ENCODE results near the gene API5. TPM values are rescaled to one million over a fixed set of nuclear protein-coding genes. Genes with fewer than 3 reads are reported as not detected.

The API5 gene
- total RNA-seq, 1 experiment from 2014 or later = 122 TPM

DNA sequence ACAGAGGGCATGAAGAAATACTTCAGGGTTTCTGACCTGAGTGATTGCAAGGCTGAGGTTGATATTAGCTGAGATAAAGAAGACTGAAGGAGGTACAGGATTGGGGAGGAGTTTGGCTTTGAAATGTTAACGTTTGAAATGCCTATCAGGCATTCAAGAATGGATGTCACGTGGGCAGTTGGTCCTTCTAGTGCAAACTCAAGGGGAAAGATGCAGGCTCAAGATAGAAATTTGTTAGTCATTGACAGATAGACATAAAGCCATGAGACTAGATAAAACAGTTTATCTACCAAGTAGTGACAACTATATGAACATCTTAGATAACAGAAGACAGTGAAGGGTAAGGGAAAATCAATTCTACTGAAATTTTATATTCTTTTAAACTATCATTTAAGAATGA is 70.0 kb downstream of the API5 start (continued):
- TF ChIP-seq EZH2phosphoT487 (IDR thresholded peaks at IDR 0.05; ENCODE audit: borderline replicate concordance) (no peak), ZFX (IDR thresholded peaks at IDR 0.05) (no peak), EZH2 (IDR thresholded peaks at IDR 0.05) (no peak), CBX3 (IDR thresholded peaks at IDR 0.05; ENCODE audit: low read depth) (no peak)
- TF ChIP-seq, protein P1, sequence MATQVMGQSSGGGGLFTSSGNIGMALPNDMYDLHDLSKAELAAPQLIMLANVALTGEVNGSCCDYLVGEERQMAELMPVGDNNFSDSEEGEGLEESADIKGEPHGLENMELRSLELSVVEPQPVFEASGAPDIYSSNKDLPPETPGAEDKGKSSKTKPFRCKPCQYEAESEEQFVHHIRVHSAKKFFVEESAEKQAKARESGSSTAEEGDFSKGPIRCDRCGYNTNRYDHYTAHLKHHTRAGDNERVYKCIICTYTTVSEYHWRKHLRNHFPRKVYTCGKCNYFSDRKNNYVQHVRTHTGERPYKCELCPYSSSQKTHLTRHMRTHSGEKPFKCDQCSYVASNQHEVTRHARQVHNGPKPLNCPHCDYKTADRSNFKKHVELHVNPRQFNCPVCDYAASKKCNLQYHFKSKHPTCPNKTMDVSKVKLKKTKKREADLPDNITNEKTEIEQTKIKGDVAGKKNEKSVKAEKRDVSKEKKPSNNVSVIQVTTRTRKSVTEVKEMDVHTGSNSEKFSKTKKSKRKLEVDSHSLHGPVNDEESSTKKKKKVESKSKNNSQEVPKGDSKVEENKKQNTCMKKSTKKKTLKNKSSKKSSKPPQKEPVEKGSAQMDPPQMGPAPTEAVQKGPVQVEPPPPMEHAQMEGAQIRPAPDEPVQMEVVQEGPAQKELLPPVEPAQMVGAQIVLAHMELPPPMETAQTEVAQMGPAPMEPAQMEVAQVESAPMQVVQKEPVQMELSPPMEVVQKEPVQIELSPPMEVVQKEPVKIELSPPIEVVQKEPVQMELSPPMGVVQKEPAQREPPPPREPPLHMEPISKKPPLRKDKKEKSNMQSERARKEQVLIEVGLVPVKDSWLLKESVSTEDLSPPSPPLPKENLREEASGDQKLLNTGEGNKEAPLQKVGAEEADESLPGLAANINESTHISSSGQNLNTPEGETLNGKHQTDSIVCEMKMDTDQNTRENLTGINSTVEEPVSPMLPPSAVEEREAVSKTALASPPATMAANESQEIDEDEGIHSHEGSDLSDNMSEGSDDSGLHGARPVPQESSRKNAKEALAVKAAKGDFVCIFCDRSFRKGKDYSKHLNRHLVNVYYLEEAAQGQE (IDR thresholded peaks at IDR 0.05; ENCODE audit: low read depth) = no peak

DNA sequence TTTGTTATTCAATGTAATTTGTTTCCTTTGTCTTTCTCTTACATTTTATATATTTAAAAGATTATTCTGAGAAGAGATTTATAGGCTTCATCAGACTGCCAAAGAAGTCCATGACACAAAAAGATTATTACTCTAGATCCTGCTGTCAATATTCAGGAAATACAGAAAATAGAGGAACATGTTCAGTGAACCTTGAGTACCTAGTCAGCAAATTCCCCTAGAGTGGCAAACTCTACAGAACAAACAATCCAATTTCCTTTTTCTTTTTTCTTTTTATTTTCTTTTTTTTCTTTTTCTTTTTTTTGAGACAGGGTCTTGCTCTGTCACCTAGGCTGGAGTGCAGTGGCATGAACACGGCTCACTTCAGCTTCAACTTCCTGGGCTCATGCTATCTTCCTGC is 70.8 kb downstream of the API5 start:
- no peak overlapping the region for H2AFZ ChIP-seq (ENCODE audit: low read depth, low read length, poor library complexity, severe bottlenecking)
- H3K79me2 ChIP-seq (ENCODE audit: insufficient read depth, low read length) = peaks cover 14% of the 10 kb centered on the region
- intact Hi-C loops (cut with micrococcal nuclease) = no loop called here
- no peaks in the 10 kb centered on the region for H3K27me3 ChIP-seq (ENCODE audit: insufficient read depth, low read length)
- H3K36me3 ChIP-seq (ENCODE audit: control insufficient read depth in 1 of 2, insufficient read depth in 2 of 2, low read length in 2 of 2) = peaks cover 2 to 11% of the 10 kb centered on the region in 2 experiments; a peak in 2 of 4 replicates
- ATAC-seq (no peak), DNase-seq (ENCODE audit: low read depth, low spot score) (no peak)
- H3K9me2 ChIP-seq (ENCODE audit: insufficient read depth) = no peaks in the 10 kb centered on the region
- ChIA-PET POLR2A (no interaction called here), RAD21 (ENCODE audit: low non-redundant PET in 1 of 2, low total read pairs in 2 of 2, uncharacterized antibody in 2 of 2, unreplicated experiment in 2 of 2) (no interaction called here), CTCF (no interaction called here)
- no peaks in the 10 kb centered on the region for H3K9me3 ChIP-seq (ENCODE audit: control insufficient read depth in 1 of 2, insufficient read depth in 1 of 2, low read depth in 1 of 2, low read length in 2 of 2)
- no peak overlapping the region for H3K9ac ChIP-seq (ENCODE audit: low read length)
- no TSS peak for BruUV-seq (replicated peaks)
- H3K27ac ChIP-seq (ENCODE audit: low read depth, low read length) = no peak overlapping the region
- H3K4me1 ChIP-seq (ENCODE audit: control insufficient read depth in 1 of 2, insufficient read depth in 2 of 2, low read length in 2 of 2) = no peaks in the 10 kb centered on the region
- TF ChIP-seq, protein P2, sequence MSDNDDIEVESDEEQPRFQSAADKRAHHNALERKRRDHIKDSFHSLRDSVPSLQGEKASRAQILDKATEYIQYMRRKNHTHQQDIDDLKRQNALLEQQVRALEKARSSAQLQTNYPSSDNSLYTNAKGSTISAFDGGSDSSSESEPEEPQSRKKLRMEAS (IDR thresholded peaks at IDR 0.05) = no peak
- TF ChIP-seq ZFX (IDR thresholded peaks at IDR 0.05) = no peak
- TF ChIP-seq YY1 (IDR thresholded peaks at IDR 0.05; ENCODE audit: extremely low read depth, insufficient replicate concordance, low read depth, low read length) = no peak
- TF ChIP-seq, protein P3, sequence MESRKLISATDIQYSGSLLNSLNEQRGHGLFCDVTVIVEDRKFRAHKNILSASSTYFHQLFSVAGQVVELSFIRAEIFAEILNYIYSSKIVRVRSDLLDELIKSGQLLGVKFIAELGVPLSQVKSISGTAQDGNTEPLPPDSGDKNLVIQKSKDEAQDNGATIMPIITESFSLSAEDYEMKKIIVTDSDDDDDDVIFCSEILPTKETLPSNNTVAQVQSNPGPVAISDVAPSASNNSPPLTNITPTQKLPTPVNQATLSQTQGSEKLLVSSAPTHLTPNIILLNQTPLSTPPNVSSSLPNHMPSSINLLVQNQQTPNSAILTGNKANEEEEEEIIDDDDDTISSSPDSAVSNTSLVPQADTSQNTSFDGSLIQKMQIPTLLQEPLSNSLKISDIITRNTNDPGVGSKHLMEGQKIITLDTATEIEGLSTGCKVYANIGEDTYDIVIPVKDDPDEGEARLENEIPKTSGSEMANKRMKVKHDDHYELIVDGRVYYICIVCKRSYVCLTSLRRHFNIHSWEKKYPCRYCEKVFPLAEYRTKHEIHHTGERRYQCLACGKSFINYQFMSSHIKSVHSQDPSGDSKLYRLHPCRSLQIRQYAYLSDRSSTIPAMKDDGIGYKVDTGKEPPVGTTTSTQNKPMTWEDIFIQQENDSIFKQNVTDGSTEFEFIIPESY (IDR thresholded peaks at IDR 0.05; ENCODE audit: extremely low read depth, insufficient replicate concordance, low read length) = no peak
- no peak for TF ChIP-seq EZH2phosphoT487 (IDR thresholded peaks at IDR 0.05; ENCODE audit: borderline replicate concordance)
- TF ChIP-seq JUND (IDR thresholded peaks at IDR 0.05) = no peak
- TF ChIP-seq EGR1 (IDR thresholded peaks at IDR 0.05; ENCODE audit: low read depth) = no peak
- no peak for TF ChIP-seq SRF (IDR thresholded peaks at IDR 0.05; ENCODE audit: low read depth)
- no peak for TF ChIP-seq EZH2 (IDR thresholded peaks at IDR 0.05)
- TF ChIP-seq ELF1 (IDR thresholded peaks at IDR 0.05; ENCODE audit: borderline replicate concordance, low read depth) = no peak
- no peaks in the 10 kb centered on the region for H4K20me1 ChIP-seq (ENCODE audit: insufficient read depth)
- no peak overlapping the region for H3K4me3 ChIP-seq (replicated peaks in 1 of 2; ENCODE audit: low read depth in 1 of 2, low read length in 2 of 2)
- no peak overlapping the region for H3K4me2 ChIP-seq (ENCODE audit: low read length)
